Glutamatergic neuron (in vitro differentiated cells): ENCODE measurements around the gene SLC2A6. TPM values are rescaled to one million over a fixed set of nuclear protein-coding genes. Genes with fewer than 3 reads are reported as not detected.

Experiments
- DNase-seq: peaks from one replicate; pipeline ENCODE4 v3.0.0; 2022
- H3K27ac Mint-ChIP-seq: one replicate; pipeline ENCODE4 v1.8.0; 2020; ENCODE audit warnings: mild to moderate bottlenecking, mixed read lengths, inconsistent platforms; ENCODE audit not compliant: unreplicated experiment
- H3K27me3 Mint-ChIP-seq: one replicate; pipeline ENCODE4 v1.8.0; 2020; ENCODE audit warnings: mild to moderate bottlenecking, moderate library complexity, mixed read lengths, inconsistent platforms; ENCODE audit not compliant: unreplicated experiment
- H3K36me3 Mint-ChIP-seq: one replicate; pipeline ENCODE4 v1.8.0; 2020; ENCODE audit warnings: mild to moderate bottlenecking, mixed read lengths, inconsistent platforms; ENCODE audit not compliant: unreplicated experiment
- H3K4me1 Mint-ChIP-seq: one replicate; pipeline ENCODE4 v1.8.0; 2020; ENCODE audit warnings: mild to moderate bottlenecking, low read depth, mixed read lengths, inconsistent platforms; ENCODE audit not compliant: unreplicated experiment
- H3K4me3 Mint-ChIP-seq: one replicate; pipeline ENCODE4 v1.8.0; 2020; ENCODE audit warnings: mild to moderate bottlenecking, mixed read lengths, inconsistent platforms; ENCODE audit not compliant: unreplicated experiment
- H3K9me3 Mint-ChIP-seq: one replicate; pipeline ENCODE4 v1.8.0; 2020; ENCODE audit warnings: mild to moderate bottlenecking, moderate library complexity, mixed read lengths, inconsistent platforms; ENCODE audit not compliant: unreplicated experiment
- total RNA-seq: library from RNA; stranded (reverse); fragmentation: NEBNext Ultra II Directional; extraction: Animal tissue kit (Norgen Biotek cat#: 25700); gene quantifications from one replicate; pipeline ENCODE4 v1.2.1, GENCODE V29; 2021; ENCODE audit not compliant: unreplicated experiment
- TF ChIP-seq, protein P1 (sequence below): fragments of 200-600 bp; sonication (generic); IDR thresholded peaks from one replicate; pipeline ENCODE4 v1.5.0; 2021; ENCODE audit not compliant: partially characterized antibody, unreplicated experiment

The SLC2A6 gene
- total RNA-seq, 1 donor from 2014 or later, result 104 TPM

DNA sequence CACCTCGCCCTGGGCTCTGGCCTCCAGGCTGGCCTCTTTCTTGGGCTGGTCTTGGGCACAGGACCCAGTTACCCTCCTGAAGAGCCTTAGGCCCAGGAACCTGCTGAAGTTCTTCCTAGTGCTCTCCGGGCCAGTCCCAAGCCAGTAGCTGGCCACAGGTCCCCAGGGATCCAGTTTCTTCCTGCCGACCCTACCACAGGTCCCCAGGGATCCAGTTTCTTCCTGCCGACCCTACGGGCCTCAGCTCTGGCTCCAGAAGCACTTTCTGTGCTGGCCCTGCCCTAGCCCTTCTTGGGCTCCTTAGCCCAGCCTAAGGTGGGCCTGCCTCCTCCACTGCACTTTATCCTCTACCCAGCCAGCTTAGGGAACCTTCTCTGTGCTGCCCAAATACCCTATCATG lies 37.3 kb downstream of the SLC2A6 start:
- H3K36me3 Mint-ChIP-seq, result no peaks in the 10 kb centered on the region
- H3K4me3 Mint-ChIP-seq, result no peak overlapping the region
- no peak for DNase-seq

DNA sequence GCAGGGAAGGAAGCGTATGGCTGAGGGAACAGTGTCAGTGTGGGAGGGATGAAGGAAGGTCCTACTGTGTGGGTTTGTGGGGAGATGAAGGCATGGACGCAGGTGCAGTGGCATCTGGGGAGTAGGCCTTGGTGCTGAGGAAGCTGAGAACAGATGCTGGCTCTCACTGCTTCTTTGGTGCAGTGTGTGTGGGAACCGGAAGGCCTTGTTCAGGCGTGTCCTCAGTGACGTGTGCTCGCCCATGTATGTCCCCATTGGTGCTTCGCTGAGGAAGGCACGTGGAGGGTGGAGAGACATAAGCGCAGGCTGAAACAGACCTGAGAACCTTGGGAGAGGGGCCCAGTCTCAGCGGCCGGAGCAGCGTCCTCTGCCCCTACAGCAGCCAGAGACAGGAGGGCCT lies 38.0 kb downstream of the SLC2A6 start:
- Mint-ChIP-seq H3K4me3 (no peak overlapping the region), H3K9me3 (no peaks in the 10 kb centered on the region), H3K27ac (no peak overlapping the region), H3K27me3 (peaks cover 9% of the 10 kb centered on the region), H3K4me1 (peaks cover 3% of the 10 kb centered on the region), H3K36me3 (no peaks in the 10 kb centered on the region)
- DNase-seq, result no peak
- TF ChIP-seq, protein P1, sequence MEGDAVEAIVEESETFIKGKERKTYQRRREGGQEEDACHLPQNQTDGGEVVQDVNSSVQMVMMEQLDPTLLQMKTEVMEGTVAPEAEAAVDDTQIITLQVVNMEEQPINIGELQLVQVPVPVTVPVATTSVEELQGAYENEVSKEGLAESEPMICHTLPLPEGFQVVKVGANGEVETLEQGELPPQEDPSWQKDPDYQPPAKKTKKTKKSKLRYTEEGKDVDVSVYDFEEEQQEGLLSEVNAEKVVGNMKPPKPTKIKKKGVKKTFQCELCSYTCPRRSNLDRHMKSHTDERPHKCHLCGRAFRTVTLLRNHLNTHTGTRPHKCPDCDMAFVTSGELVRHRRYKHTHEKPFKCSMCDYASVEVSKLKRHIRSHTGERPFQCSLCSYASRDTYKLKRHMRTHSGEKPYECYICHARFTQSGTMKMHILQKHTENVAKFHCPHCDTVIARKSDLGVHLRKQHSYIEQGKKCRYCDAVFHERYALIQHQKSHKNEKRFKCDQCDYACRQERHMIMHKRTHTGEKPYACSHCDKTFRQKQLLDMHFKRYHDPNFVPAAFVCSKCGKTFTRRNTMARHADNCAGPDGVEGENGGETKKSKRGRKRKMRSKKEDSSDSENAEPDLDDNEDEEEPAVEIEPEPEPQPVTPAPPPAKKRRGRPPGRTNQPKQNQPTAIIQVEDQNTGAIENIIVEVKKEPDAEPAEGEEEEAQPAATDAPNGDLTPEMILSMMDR, result no peak

More for the DNA sequence above, 37.3 kb downstream of the SLC2A6 start:
- peaks cover 11% of the 10 kb centered on the region for H3K27me3 Mint-ChIP-seq
- H3K27ac Mint-ChIP-seq, result no peak overlapping the region
- TF ChIP-seq, protein P1, result no peak
- H3K9me3 Mint-ChIP-seq, result peaks cover 4% of the 10 kb centered on the region
- peaks cover 3% of the 10 kb centered on the region for H3K4me1 Mint-ChIP-seq

DNA sequence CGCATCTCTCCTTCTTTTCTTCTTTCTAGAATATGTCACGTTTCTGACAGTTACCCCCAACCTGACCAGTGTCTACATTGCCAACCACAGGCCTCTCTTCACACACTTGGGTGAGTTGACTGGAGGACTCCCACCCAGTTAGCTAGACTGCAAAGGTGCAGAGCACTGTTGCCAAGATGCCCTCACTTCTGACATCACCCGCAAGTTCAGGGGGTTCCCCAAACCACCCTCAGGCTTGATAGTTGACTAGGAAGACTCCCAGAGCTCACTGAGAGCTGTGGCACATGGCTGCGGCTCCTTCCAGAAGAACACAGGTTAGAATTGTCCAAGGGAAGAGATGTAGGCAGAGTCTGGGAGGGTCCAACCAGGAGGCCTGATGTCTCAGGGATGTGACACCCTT lies 39.6 kb downstream of the SLC2A6 start:
- TF ChIP-seq, protein P1, result no peak
- Mint-ChIP-seq H3K4me3 (no peak overlapping the region), H3K27me3 (peaks cover 12% of the 10 kb centered on the region), H3K36me3 (peaks cover 4% of the 10 kb centered on the region), H3K27ac (no peak overlapping the region), H3K9me3 (no peaks in the 10 kb centered on the region), H3K4me1 (peaks cover 3% of the 10 kb centered on the region)
- DNase-seq, result no peak

DNA sequence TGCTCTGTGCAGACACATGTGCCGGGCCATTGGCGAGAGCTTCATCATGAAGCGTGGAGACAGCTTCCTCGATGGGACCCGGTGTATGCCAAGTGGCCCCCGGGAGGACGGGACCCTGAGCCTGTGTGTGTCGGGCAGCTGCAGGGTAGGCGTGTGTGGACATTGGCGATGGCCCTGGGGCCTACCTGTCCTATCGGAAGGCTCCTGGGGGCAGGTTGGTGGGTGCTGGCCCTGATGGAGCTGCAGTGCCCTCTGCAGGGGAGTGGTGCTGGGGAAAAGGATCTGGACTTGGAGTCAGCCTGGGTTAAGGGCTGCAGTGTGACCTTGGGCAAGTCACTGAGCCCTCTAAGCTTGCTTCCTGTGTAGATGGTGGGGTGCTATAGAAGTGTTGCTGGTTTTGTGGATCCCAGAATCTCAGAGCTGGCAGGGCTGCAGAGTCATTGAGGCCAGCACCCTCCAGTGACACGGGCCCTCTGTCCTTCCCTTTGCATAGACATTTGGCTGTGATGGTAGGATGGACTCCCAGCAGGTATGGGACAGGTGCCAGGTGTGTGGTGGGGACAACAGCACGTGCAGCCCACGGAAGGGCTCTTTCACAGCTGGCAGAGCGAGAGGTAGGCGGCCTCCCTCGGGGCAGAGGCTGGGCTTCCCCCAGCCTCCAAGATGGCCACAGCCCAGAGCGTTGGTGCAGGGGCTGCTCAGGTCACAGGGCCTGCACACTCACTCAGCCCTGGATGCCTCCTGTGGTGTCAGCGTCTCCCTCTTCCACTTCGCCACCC lies 41.0 kb downstream of the SLC2A6 start:
- TF ChIP-seq, protein P1, result no peak
- H3K36me3 Mint-ChIP-seq, result peaks cover 4% of the 10 kb centered on the region
- peaks cover 12% of the 10 kb centered on the region for H3K27me3 Mint-ChIP-seq
- H3K4me1 Mint-ChIP-seq, result peaks cover 3% of the 10 kb centered on the region
- no peak overlapping the region for H3K27ac Mint-ChIP-seq
- no peak for DNase-seq
- H3K4me3 Mint-ChIP-seq, result no peak overlapping the region
- H3K9me3 Mint-ChIP-seq, result no peaks in the 10 kb centered on the region

DNA sequence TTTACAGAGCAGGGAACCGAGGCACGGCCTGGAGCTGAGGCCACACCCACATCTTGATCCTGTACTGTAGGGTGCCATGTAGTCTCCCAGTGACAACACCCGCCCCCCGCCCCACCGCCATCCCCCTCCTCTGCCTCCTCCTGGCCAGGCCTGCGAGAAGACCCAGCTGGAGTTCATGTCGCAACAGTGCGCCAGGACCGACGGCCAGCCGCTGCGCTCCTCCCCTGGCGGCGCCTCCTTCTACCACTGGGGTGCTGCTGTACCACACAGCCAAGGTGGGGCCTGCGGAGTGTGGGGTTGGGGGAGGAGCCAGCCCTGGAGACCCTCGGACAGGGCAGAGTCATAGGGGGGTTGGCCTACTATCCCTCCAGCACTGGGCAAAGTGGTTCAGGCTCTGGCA lies 42.2 kb downstream of the SLC2A6 start:
- Mint-ChIP-seq H3K4me1 (peaks cover 1% of the 10 kb centered on the region), H3K9me3 (no peaks in the 10 kb centered on the region), H3K27me3 (peaks cover 12% of the 10 kb centered on the region), H3K36me3 (peaks cover 4% of the 10 kb centered on the region), H3K27ac (no peak overlapping the region), H3K4me3 (no peak overlapping the region)
- TF ChIP-seq, protein P1, result no peak
- no peak for DNase-seq
